Measurements from ENCODE around the gene ADRA2C.
"Not testable (repeated sequence)": the region's sequence is repeated elsewhere in the genome, so short reads cannot be mapped to it uniquely, and the experiment has no call there.

The ADRA2C gene

GRCh38 chr4:3813151-3814052, 47.2 kb downstream of the ADRA2C start:
- DNase-seq (ENCODE audit: low read depth) = no peak

GRCh38 chr4:3814053-3814570, 47.9 kb downstream of the ADRA2C start:
- no peak for DNase-seq (ENCODE audit: low read depth)

GRCh38 chr4:3814838-3815237, 48.7 kb downstream of the ADRA2C start:
- DNase-seq (ENCODE audit: low read depth) = not testable (repeated sequence)

- DNase-seq (ENCODE audit: low read depth) = no peak
Measured at GRCh38 chr4:3816256-3816825, 50.2 kb downstream of the ADRA2C start.

- DNase-seq (ENCODE audit: low read depth) = no peak
Measured at GRCh38 chr4:3816983-3817960, 51.1 kb downstream of the ADRA2C start.
